H1 (cell line): ENCODE data around the gene BPIFB4. TPM values are rescaled to one million over a fixed set of nuclear protein-coding genes. Genes with fewer than 3 reads are reported as not detected.

ENCODE experiments used
- CTCF ChIA-PET: fragments of 300-600 bp; sonication (Branson Sonifier 250); formaldehyde crosslinking; loops from one replicate; lab custom pipeline; 2021; ENCODE audit not compliant: partially characterized antibody; lab: Charles Lee
- POLR2A ChIA-PET: fragments of 300-600 bp; sonication (Branson Sonifier 250); formaldehyde crosslinking; loops from one replicate; lab custom pipeline; 2021; ENCODE audit warnings: inconsistent platforms; ENCODE audit not compliant: partially characterized antibody; lab: Charles Lee
- DNase-seq, 2 experiments: peaks; one replicate each; pipeline versions ENCODE4 v3.0.0 to v3.0.0-alpha.2; 2010 to 2022; ENCODE audit warnings: low spot score in 2 of 2, low read depth in 1 of 2, mixed read lengths in 1 of 2
- FAIRE-seq: peaks from 2 replicates; lab custom pipeline; 2011; peaks lifted over from hg19 to GRCh38; lab: Jason Lieb, UNC
- H2AFZ ChIP-seq: 2 replicates; pipeline ENCODE4 v1.8.1; 2012; ENCODE audit warnings: low read length, inconsistent platforms
- H2AK5ac ChIP-seq: 2 replicates; pipeline ENCODE4 v1.6.1; 2013; ENCODE audit warnings: low read depth, low read length
- H2BK120ac ChIP-seq: replicated peaks from 2 replicates; pipeline ENCODE3; 2013; ENCODE audit warnings: low read depth, low read length, inconsistent platforms
- H2BK12ac ChIP-seq: 2 replicates; pipeline ENCODE4 v1.6.1; 2013; ENCODE audit warnings: low read depth, low read length
- H2BK15ac ChIP-seq: 2 replicates; pipeline ENCODE4 v1.6.1; 2013; ENCODE audit warnings: low read length
- H2BK20ac ChIP-seq: 2 replicates; pipeline ENCODE4 v1.6.1; 2013; ENCODE audit warnings: low read length
- H2BK5ac ChIP-seq: 2 replicates; pipeline ENCODE4 v1.6.1; 2013; ENCODE audit warnings: low read depth, low read length
- H3K14ac ChIP-seq: 2 replicates; pipeline ENCODE4 v1.6.1; 2013; ENCODE audit warnings: inconsistent platforms; ENCODE audit not compliant: insufficient read length
- H3K18ac ChIP-seq: 2 replicates; pipeline ENCODE4 v1.6.1; 2013; ENCODE audit warnings: low read length; ENCODE audit errors: extremely low read depth
- H3K23ac ChIP-seq: 2 replicates; pipeline ENCODE4 v1.6.1; 2013; ENCODE audit warnings: inconsistent platforms; ENCODE audit not compliant: insufficient read length
- H3K23me2 ChIP-seq: 2 replicates; pipeline ENCODE4 v1.6.1; 2013; ENCODE audit warnings: low read depth, low read length
- H3K27ac ChIP-seq: 2 replicates; pipeline ENCODE4 v1.6.1; 2011; ENCODE audit warnings: low read depth, low read length, inconsistent platforms
- H3K27me3 ChIP-seq, 4 experiments: replicated peaks in 1 of 4; 1 replicate in 1 of 4; 2 replicates in 3 of 4; pipeline versions ENCODE4 v1.6.1 to v1.8.1; 2011 to 2013; ENCODE audit warnings: low read length in 3 of 4, mild to moderate bottlenecking in 3 of 4, inconsistent platforms in 2 of 4, mixed read lengths in 2 of 4, moderate library complexity in 1 of 4; ENCODE audit not compliant: control insufficient read depth in 3 of 4, insufficient read depth in 3 of 4; ENCODE audit errors: extremely low read depth in 1 of 4
- H3K36me3 ChIP-seq, 4 experiments: 2 replicates each; pipeline versions ENCODE4 v1.6.1 to v1.8.1; 2011 to 2013; ENCODE audit warnings: mild to moderate bottlenecking in 4 of 4, low read length in 3 of 4, moderate library complexity in 2 of 4, control low read depth in 1 of 4, inconsistent platforms in 1 of 4; ENCODE audit not compliant: insufficient read depth in 4 of 4, control insufficient read depth in 2 of 4
- H3K4ac ChIP-seq: replicated peaks from 2 replicates; pipeline ENCODE3; 2013; ENCODE audit warnings: low read length, low read depth, mixed read lengths, inconsistent platforms; ENCODE audit not compliant: insufficient read length
- H3K4me1 ChIP-seq, 4 experiments: replicated peaks in 1 of 4; 1 replicate in 1 of 4; 2 replicates in 3 of 4; pipeline versions ENCODE4 v1.6.1 to v1.8.1; 2011 to 2013; ENCODE audit warnings: low read length in 3 of 4, inconsistent platforms in 2 of 4, mixed read lengths in 1 of 4; ENCODE audit not compliant: insufficient read depth in 4 of 4, control insufficient read depth in 3 of 4
- H3K4me2 ChIP-seq, 2 experiments: 2 replicates each; pipeline versions ENCODE4 v1.6.1 to v1.8.1; 2011 to 2013; ENCODE audit warnings: low read depth in 2 of 2, low read length in 2 of 2, control low read depth in 1 of 2, inconsistent platforms in 1 of 2, mild to moderate bottlenecking in 1 of 2; ENCODE audit not compliant: insufficient read depth in 1 of 2
- H3K4me3 ChIP-seq, 4 experiments: fragments of 200-600, 300-600 bp in 1 of 4; sonication (generic), shearing (Covaris generic), sonication (Bioruptor Twin) in 1 of 4; 2 replicates each; pipeline versions ENCODE4 v1.5.1 to v1.8.1; 2011 to 2016; ENCODE audit warnings: low read length in 4 of 4, low read depth in 3 of 4, control low read depth in 2 of 4, inconsistent platforms in 2 of 4, mild to moderate bottlenecking in 2 of 4, mixed read lengths in 1 of 4, moderate library complexity in 1 of 4; ENCODE audit not compliant: insufficient read depth in 2 of 4; ENCODE audit errors: extremely low read depth in 1 of 4
- H3K56ac ChIP-seq: replicated peaks from 2 replicates; pipeline ENCODE3; 2013; ENCODE audit warnings: low read depth, mild to moderate bottlenecking, mixed read lengths, low read length, inconsistent platforms; ENCODE audit not compliant: insufficient read length
- H3K79me1 ChIP-seq: 2 replicates; pipeline ENCODE4 v1.6.1; 2013; ENCODE audit warnings: low read depth, low read length, control low read depth
- H3K79me2 ChIP-seq, 2 experiments: 2 replicates each; pipeline versions ENCODE4 v1.6.1 to v1.8.1; 2012 to 2013; ENCODE audit warnings: low read length in 2 of 2, mild to moderate bottlenecking in 2 of 2, inconsistent platforms in 1 of 2; ENCODE audit not compliant: insufficient read depth in 2 of 2, control insufficient read depth in 1 of 2
- H3K9ac ChIP-seq, 4 experiments: replicated peaks in 1 of 4; 1 replicate in 1 of 4; 2 replicates in 3 of 4; pipeline versions ENCODE4 v1.6.1 to v1.8.1; 2011 to 2013; ENCODE audit warnings: low read depth in 3 of 4, low read length in 3 of 4, control low read depth in 2 of 4, mild to moderate bottlenecking in 2 of 4, moderate library complexity in 2 of 4, inconsistent platforms in 1 of 4; ENCODE audit errors: extremely low read depth in 1 of 4
- H3K9me3 ChIP-seq, 2 experiments: 2 replicates each; pipeline versions ENCODE4 v1.6.1 to v1.8.1; 2012 to 2013; ENCODE audit warnings: mild to moderate bottlenecking in 2 of 2, moderate library complexity in 2 of 2, control low read depth in 1 of 2, inconsistent platforms in 1 of 2, low read depth in 1 of 2, low read length in 1 of 2, mixed read lengths in 1 of 2; ENCODE audit not compliant: insufficient read depth in 2 of 2
- H4K20me1 ChIP-seq, 2 experiments: replicated peaks in 1 of 2; 2 replicates each; pipeline versions ENCODE3 to v1.8.1; 2011 to 2013; ENCODE audit warnings: inconsistent platforms in 2 of 2, low read length in 2 of 2, mild to moderate bottlenecking in 1 of 2; ENCODE audit not compliant: insufficient read depth in 2 of 2, control insufficient read depth in 1 of 2
- H4K5ac ChIP-seq: 2 replicates; pipeline ENCODE4 v1.6.1; 2013; ENCODE audit warnings: low read length, low read depth, mixed read lengths, inconsistent platforms; ENCODE audit not compliant: insufficient read length
- H4K8ac ChIP-seq: 2 replicates; pipeline ENCODE4 v1.8.0; 2013; ENCODE audit warnings: mild to moderate bottlenecking, moderate library complexity, low read length, inconsistent platforms; ENCODE audit not compliant: insufficient read depth; ENCODE audit errors: extremely low read depth
- H4K91ac ChIP-seq: replicated peaks from 2 replicates; pipeline ENCODE3; 2013; ENCODE audit warnings: low read length, mixed read lengths, inconsistent platforms; ENCODE audit not compliant: insufficient read length
- ASH2L ChIP-seq: fragments of 200-600, 300-600 bp; sonication (generic); IDR thresholded peaks from one replicate; pipeline ENCODE4 v1.7.1; 2017; ENCODE audit warnings: low read length
- BCL11A ChIP-seq, 2 experiments: IDR thresholded peaks; one replicate each; pipeline ENCODE4 v1.6.1; 2011; ENCODE audit warnings: low read depth in 2 of 2, low read length in 2 of 2, mild to moderate bottlenecking in 2 of 2
- CEBPB ChIP-seq: IDR thresholded peaks from 2 replicates; pipeline ENCODE4 v1.6.1; 2012; ENCODE audit warnings: low read depth, low read length
- CTBP2 ChIP-seq: IDR thresholded peaks from 2 replicates; pipeline ENCODE4 v1.7.0; 2011; ENCODE audit warnings: borderline replicate concordance, mild to moderate bottlenecking, moderate library complexity, mixed read lengths, low read length; ENCODE audit not compliant: insufficient read depth, insufficient read length
- E2F6 ChIP-seq: IDR thresholded peaks from 2 replicates; pipeline ENCODE4 v1.6.1; 2012; ENCODE audit warnings: inconsistent platforms
- GTF2F1 ChIP-seq: IDR thresholded peaks from 2 replicates; pipeline ENCODE4 v1.6.1; 2012; ENCODE audit warnings: low read depth, low read length, improper control_type of control experiment, borderline replicate concordance
- PHF8 ChIP-seq: fragments of 200-600 bp; sonication (generic); conservative IDR thresholded peaks from 2 replicates; pipeline ENCODE4 v1.7.1; 2012; ENCODE audit warnings: low read depth, mild to moderate bottlenecking, inconsistent platforms, low read length, moderate library complexity
- SIN3A ChIP-seq, 2 experiments: IDR thresholded peaks in 1 of 2; conservative IDR thresholded peaks in 1 of 2; 2 replicates each; pipeline ENCODE4 v1.6.1; 2011 to 2012; ENCODE audit warnings: low read length in 2 of 2, improper control_type of control experiment in 1 of 2, low read depth in 1 of 2, mild to moderate bottlenecking in 1 of 2
- TAF1 ChIP-seq: IDR thresholded peaks from 2 replicates; pipeline ENCODE4 v1.6.1; 2011; ENCODE audit warnings: mild to moderate bottlenecking, low read depth, low read length
- TAF7 ChIP-seq: optimal IDR thresholded peaks from 2 replicates; pipeline ENCODE3; 2011; ENCODE audit warnings: low read depth, mild to moderate bottlenecking, inconsistent platforms, low read length, moderate library complexity, borderline replicate concordance
- TBP ChIP-seq: IDR thresholded peaks from 2 replicates; pipeline ENCODE4 v1.6.1; 2011; ENCODE audit warnings: low read depth, low read length, improper control_type of control experiment
- TCF12 ChIP-seq: IDR thresholded peaks from 2 replicates; pipeline ENCODE4 v1.6.1; 2011; ENCODE audit warnings: low read depth, mild to moderate bottlenecking, low read length
- WGBS, 2 experiments: shearing (Covaris generic) in 1 of 2; methylation state at CpG; one replicate each; pipeline versions ENCODE4 v1.1.6 to v1.1.7; 2013 to 2015; ENCODE audit warnings: low lambda C conversion rate in 2 of 2, mixed read lengths in 2 of 2, inconsistent platforms in 1 of 2, low coverage in 1 of 2, missing lambda C conversion rate in 1 of 2; ENCODE audit not compliant: insufficient replicate concordance in 2 of 2, insufficient coverage in 1 of 2, insufficient read length in 1 of 2; ENCODE audit errors: extremely low coverage in 1 of 2, missing lambda C conversion rate in 1 of 2; 5-methylcytosine and 5-hydroxymethylcytosine counted together
- polyA plus RNA-seq, 7 experiments: library from polyadenylated mRNA; depleted of rRNA in 3 of 7; stranded (reverse) in 5 of 7; unstranded in 2 of 7; fragments of >200 nt in 5 of 7; fragments of 200-250 nt in 2 of 7; gene quantifications; 1 replicate in 5 of 7; 2 replicates in 1 of 7; 4 replicates in 1 of 7; pipeline versions ENCODE4 v1.2.1 to v1.2.3, GENCODE V29; 2011 to 2013; ENCODE audit warnings: missing spikeins in 2 of 7, mixed read lengths in 2 of 7
- total RNA-seq: library from RNA; stranded (reverse); fragmentation: NEBNext Ultra II Directional; extraction: Animal tissue kit (Norgen Biotek cat#: 25700); gene quantifications from 2 replicates; pipeline ENCODE4 v1.2.1, GENCODE V29; 2021

BPIFB4 gene
- total and polyA plus RNA-seq, 2 of the 8 experiments (the other 6 are each of a cell fraction or from before 2014, with no cell fraction given): not detected

- H3K23me2 ChIP-seq: no peaks in the 10 kb centered on the region
- no peak overlapping the region for H3K56ac ChIP-seq
- FAIRE-seq (no peak), DNase-seq (no peak)
- no peak overlapping the region for H4K91ac ChIP-seq
- H3K27me3 ChIP-seq: no peaks in the 10 kb centered on the region
- H3K36me3 ChIP-seq: no peaks in the 10 kb centered on the region
- H2BK12ac ChIP-seq: no peak overlapping the region
- ChIA-PET CTCF (interaction anchor here (1.3 to 1.6 kb wide), 3 partner anchors 21 to 35 kb away, joined by 3 to 6 read pairs (median 3); no protein-coding TSS in a partner anchor), POLR2A (no interaction called here)
- H3K4ac ChIP-seq: no peak overlapping the region
- no peaks in the 10 kb centered on the region for H3K79me1 ChIP-seq
- H3K4me3 ChIP-seq: no peak overlapping the region
- no peak overlapping the region for H3K9ac ChIP-seq
- no peak overlapping the region for H2BK5ac ChIP-seq
- H4K5ac ChIP-seq: no peak overlapping the region
- H2BK120ac ChIP-seq: no peak overlapping the region
- no peak overlapping the region for H2AK5ac ChIP-seq
- H3K18ac ChIP-seq: no peak overlapping the region
- no peak overlapping the region for H3K27ac ChIP-seq
- H2BK15ac ChIP-seq: no peak overlapping the region
- no peak overlapping the region for H4K8ac ChIP-seq
- H3K23ac ChIP-seq: no peak overlapping the region
- H2AFZ ChIP-seq: no peak overlapping the region
- H4K20me1 ChIP-seq: no peaks in the 10 kb centered on the region
- H3K14ac ChIP-seq: no peak overlapping the region
- WGBS, 2 experiments: 91% methylated on average over 9 of the region's 9 CpGs; no CpG with 5 or more reads in 1 of the 2 experiments
- no peaks in the 10 kb centered on the region for H3K9me3 ChIP-seq
- H3K79me2 ChIP-seq: no peaks in the 10 kb centered on the region
- H3K4me1 ChIP-seq: peaks cover 0 to 9% (median 3%) of the 10 kb centered on the region in 4 experiments; a peak in 2 of 7 replicates
- H3K4me2 ChIP-seq: no peak overlapping the region
- H2BK20ac ChIP-seq: no peak overlapping the region
- TF ChIP-seq TAF7 (no peak), E2F6 (no peak), TBP (no peak), GTF2F1 (no peak), TCF12 (no peak), CTBP2 (no peak), BCL11A (IDR thresholded peaks at IDR 0.05; ENCODE audit: low read depth in 2 of 2, low read length in 2 of 2) (no peak), CEBPB (no peak), TAF1 (no peak), SIN3A (conservative IDR thresholded peaks at IDR 0.05 in 1 of 2, IDR thresholded peaks at IDR 0.05 in 1 of 2; ENCODE audit: low read depth in 1 of 2, low read length in 2 of 2) (no peak), PHF8 (no peak), ASH2L (no peak)
Measured at GRCh38 chr20:33130568-33131061, 51.2 kb downstream of the BPIFB4 start.
